HepG2 (cell line): ENCODE data around the gene DEPDC5. TPM values are rescaled to one million over a fixed set of nuclear protein-coding genes. Genes with fewer than 3 reads are reported as not detected.

ENCODE experiments used
- ATAC-seq: fragments of 200-7000 bp; cut with Tn5 transposase; 3 replicates; pipeline ENCODE4 v1.9.1; 2020; ENCODE audit warnings: mild to moderate bottlenecking, moderate library complexity
- BruUV-seq: library from RNA; stranded (reverse); fragments of 400-500 nt; replicated peaks from 2 replicates; lab custom pipeline; 2021; lab: Mats Ljungman, UMichigan
- CTCF ChIA-PET: fragments of 300-600 bp; formaldehyde crosslinking; extraction: SDS; loops from one replicate; lab custom pipeline; 2021; ENCODE audit warnings: low total read pairs, inconsistent platforms, low intra/inter-chr PET ratio; lab: Yijun Ruan, JAX
- POLR2A ChIA-PET: fragments of 350-600 bp; sonication (Branson Sonifier 250); formaldehyde crosslinking; loops from one replicate; lab custom pipeline; 2020; ENCODE audit warnings: antibody characterized with exemption, inconsistent platforms; lab: Yijun Ruan, JAX
- DNase-seq: peaks from one replicate; pipeline ENCODE4 v3.0.0-alpha.2; 2015; ENCODE audit warnings: low spot score
- FAIRE-seq: peaks from 3 replicates; lab custom pipeline; 2011; peaks lifted over from hg19 to GRCh38; lab: Jason Lieb, UNC
- H2AFZ ChIP-seq: one replicate; pipeline ENCODE4 v1.6.1; 2011; ENCODE audit warnings: low read length, inconsistent platforms
- H3K27ac ChIP-seq: fragments of 300-600 bp; 3 replicates; pipeline ENCODE4 v1.8.0; 2011; ENCODE audit warnings: mixed run types, mild to moderate bottlenecking, mixed read lengths, low read length, inconsistent platforms; ENCODE audit not compliant: insufficient read depth; ENCODE audit errors: extremely low read length
- H3K27me3 ChIP-seq, 2 experiments: fragments of 200-600 bp in 1 of 2; 2 replicates in 1 of 2; 3 replicates in 1 of 2; pipeline versions ENCODE4 v1.6.0 to v1.8.0; 2011; ENCODE audit warnings: low read length in 2 of 2, mild to moderate bottlenecking in 2 of 2, moderate library complexity in 2 of 2, inconsistent platforms in 1 of 2; ENCODE audit not compliant: insufficient read depth in 2 of 2, control insufficient read depth in 1 of 2
- H3K36me3 ChIP-seq, 2 experiments: fragments of 200-600 bp in 1 of 2; replicated peaks in 1 of 2; 2 replicates in 1 of 2; 3 replicates in 1 of 2; pipeline versions ENCODE4 v1.5.1 to v1.8.0; 2011; ENCODE audit warnings: low read length in 2 of 2, inconsistent platforms in 1 of 2; ENCODE audit not compliant: insufficient read depth in 2 of 2, control insufficient read depth in 1 of 2
- H3K4me1 ChIP-seq: 2 replicates; pipeline ENCODE4 v1.5.1; 2012; ENCODE audit warnings: low read length, inconsistent platforms; ENCODE audit not compliant: insufficient read depth
- H3K4me2 ChIP-seq: 2 replicates; pipeline ENCODE4 v1.6.0; 2011; ENCODE audit warnings: low read depth, low read length, inconsistent platforms
- H3K4me3 ChIP-seq, 3 experiments: fragments of 200-600 bp in 1 of 3; sonication (generic), shearing (Covaris generic) in 1 of 3; replicated peaks in 1 of 3; 2 replicates each; pipeline ENCODE4 v1.5.1; 2011 to 2016; ENCODE audit warnings: low read length in 3 of 3, inconsistent platforms in 2 of 3, low read depth in 2 of 3, mild to moderate bottlenecking in 2 of 3, control low read depth in 1 of 3, mixed read lengths in 1 of 3; ENCODE audit not compliant: insufficient read depth in 1 of 3
- H3K79me2 ChIP-seq: one replicate; pipeline ENCODE4 v1.6.1; 2011; ENCODE audit warnings: low read length, inconsistent platforms; ENCODE audit not compliant: insufficient read depth
- H3K9ac ChIP-seq: 2 replicates; pipeline ENCODE4 v1.6.0; 2011; ENCODE audit warnings: mild to moderate bottlenecking, low read depth, low read length, inconsistent platforms; ENCODE audit not compliant: insufficient read depth
- H3K9me3 ChIP-seq: 2 replicates; pipeline ENCODE4 v1.5.1; 2012; ENCODE audit warnings: mild to moderate bottlenecking, low read length
- H4K20me1 ChIP-seq: 2 replicates; pipeline ENCODE4 v1.6.0; 2011; ENCODE audit warnings: inconsistent platforms, mild to moderate bottlenecking, low read length, moderate library complexity; ENCODE audit not compliant: insufficient read depth
- BORCS8-MEF2B ChIP-seq: sonication (generic); formaldehyde crosslinking; IDR thresholded peaks from 2 replicates; pipeline ENCODE4 v1.8.0; 2022; ENCODE audit warnings: mild to moderate bottlenecking, missing genetic modification reagents
- LCORL ChIP-seq, 2 experiments: fragments of 450-650 bp in 1 of 2; sonication (generic) in 1 of 2; formaldehyde crosslinking in 1 of 2; IDR thresholded peaks; 2 replicates each; pipeline versions ENCODE4 v1.5.0 to v1.6.1; 2017 to 2020; ENCODE audit warnings: antibody characterized with exemption in 1 of 2, missing genetic modification reagents in 1 of 2
- RBFOX2 ChIP-seq: fragments of 200-400 bp; formaldehyde crosslinking; IDR thresholded peaks from 2 replicates; pipeline ENCODE4 v1.6.1; 2017; ENCODE audit warnings: low read depth, mild to moderate bottlenecking, low read length
- SAP130 ChIP-seq: IDR thresholded peaks from 2 replicates; pipeline ENCODE4 v1.6.1; 2016; ENCODE audit warnings: low read depth
- ZBTB37 ChIP-seq: sonication (generic); formaldehyde crosslinking; IDR thresholded peaks from 2 replicates; pipeline ENCODE4 v1.4.0; 2020; ENCODE audit warnings: mild to moderate bottlenecking, missing genetic modification reagents
- ZBTB42 ChIP-seq: sonication (generic); formaldehyde crosslinking; IDR thresholded peaks from 2 replicates; pipeline ENCODE4 v1.5.0; 2020; ENCODE audit warnings: mild to moderate bottlenecking, missing genetic modification reagents
- ZBTB43 ChIP-seq: sonication (generic); formaldehyde crosslinking; conservative IDR thresholded peaks from 2 replicates; pipeline ENCODE4 v1.4.0; 2020; ENCODE audit warnings: missing genetic modification reagents
- ZNF33B ChIP-seq: sonication (generic); formaldehyde crosslinking; IDR thresholded peaks from 2 replicates; pipeline ENCODE4 v1.5.1; 2020; ENCODE audit warnings: mild to moderate bottlenecking, missing genetic modification reagents
- ZNF512B ChIP-seq: sonication (generic); formaldehyde crosslinking; IDR thresholded peaks from 2 replicates; pipeline ENCODE4 v1.5.1; 2020; ENCODE audit warnings: missing genetic modification reagents, mild to moderate bottlenecking, borderline replicate concordance
- ZNF619 ChIP-seq: sonication (generic); formaldehyde crosslinking; IDR thresholded peaks from 2 replicates; pipeline ENCODE4 v1.4.0; 2020; ENCODE audit warnings: mild to moderate bottlenecking, missing genetic modification reagents
- ZNF747 ChIP-seq: sonication (generic); formaldehyde crosslinking; IDR thresholded peaks from 2 replicates; pipeline ENCODE4 v1.8.1; 2023; ENCODE audit warnings: missing genetic modification reagents, mild to moderate bottlenecking, borderline replicate concordance
- ZNF781 ChIP-seq: sonication (generic); formaldehyde crosslinking; IDR thresholded peaks from 2 replicates; pipeline ENCODE4 v1.5.1; 2020; ENCODE audit warnings: borderline replicate concordance, mild to moderate bottlenecking, missing genetic modification reagents; ENCODE audit errors: not compliant biosample characterization
- ZNF800 ChIP-seq: sonication (generic); formaldehyde crosslinking; IDR thresholded peaks from 2 replicates; pipeline ENCODE4 v1.4.0; 2020; ENCODE audit warnings: missing genetic modification reagents
- WGBS: methylation state at CpG from one replicate; pipeline ENCODE4 v1.1.6; 2017; ENCODE audit warnings: low lambda C conversion rate; 5-methylcytosine and 5-hydroxymethylcytosine counted together
- in situ Hi-C: cut with HindIII; loops from 2 replicates; pipeline ENCODE4 v1.10.0; 2017; ENCODE audit warnings: low pct_unique_long_range_greater_than_20kb; ENCODE audit not compliant: extremely low pct_ligation_motif_present
- intact Hi-C: fragments of 100-400 bp; cut with micrococcal nuclease; formaldehyde crosslinking; loops from one replicate; pipeline ENCODE4 v1.10.0; 2022; ENCODE audit not compliant: unreplicated experiment
- polyA plus RNA-seq, 8 experiments: library from polyadenylated mRNA; depleted of rRNA in 3 of 8; stranded (reverse) in 7 of 8; unstranded in 1 of 8; fragments of >200 nt; fragmentation: Illumina TruSeq in 4 of 8; extraction: Trizol in 4 of 8; gene quantifications; 2 replicates each; pipeline versions ENCODE4 v1.2.1 to v1.2.3, GENCODE V29; 2011 to 2016; ENCODE audit warnings: low read depth in 4 of 8, missing spikeins in 1 of 8, mixed read lengths in 1 of 8; ENCODE audit not compliant: insufficient read depth in 1 of 8
- total RNA-seq, 5 experiments: library from RNA; depleted of rRNA; stranded (reverse); fragments of >200 nt; fragmentation: Illumina TruSeq; extraction: Trizol; gene quantifications; 2 replicates each; pipeline ENCODE4 v1.2.3, GENCODE V29; 2016; ENCODE audit warnings: low read depth in 1 of 5

The DEPDC5 gene
- total and polyA plus RNA-seq, 2 of the 13 experiments (the other 11 are each of a cell fraction or from before 2014, with no cell fraction given) = 9.8 to 12.4 TPM

- TF ChIP-seq ZNF512B (CRISPR knock-in tag) (no peak), ZBTB42 (CRISPR knock-in tag) (0 out of 2 replicates have a peak, but pooled peaks have one; percentile 48), RBFOX2 (no peak; the same call in 1 of the 2 replicates), ZNF33B (CRISPR knock-in tag) (no peak)
These were observed 191.6 kb downstream of the DEPDC5 start (continued) for GRCh38 chr22:31945443-31945855.

GRCh38 chr22:31945971-31946680, 192.3 kb downstream of the DEPDC5 start:
- no peak for FAIRE-seq
- CTCF ChIA-PET = interaction anchor here (2.5 kb wide), 1 partner anchor 74 kb away, joined by 9 read pairs; no protein-coding TSS in a partner anchor
- peak; percentile 33 for TF ChIP-seq ZNF781 (CRISPR knock-in tag)
- no peak for TF ChIP-seq LCORL (IDR thresholded peaks at IDR 0.05)
- TF ChIP-seq LCORL (CRISPR knock-in tag; IDR thresholded peaks at IDR 0.05) = no peak
- TF ChIP-seq SAP130 (CRISPR knock-in tag) = 0 out of 2 replicates have a peak, but pooled peaks have one; percentile 21
- no peak for TF ChIP-seq BORCS8-MEF2B (CRISPR knock-in tag)
- no peak for TF ChIP-seq ZBTB37 (CRISPR knock-in tag)
- TF ChIP-seq ZNF800 (CRISPR knock-in tag) = 0 out of 2 replicates have a peak, but pooled peaks have one; percentile 35
- TF ChIP-seq ZBTB43 (CRISPR knock-in tag) = 0 out of 2 replicates have a peak, but pooled peaks have one; percentile 31
- no peak for TF ChIP-seq ZNF619 (CRISPR knock-in tag)
- no peak for TF ChIP-seq ZNF747 (CRISPR knock-in tag)

More at GRCh38 chr22:31945971-31946680, 192.3 kb downstream of the DEPDC5 start:
- POLR2A ChIA-PET = interaction anchor here (1.0 to 2.2 kb wide), 4 partner anchors 12 to 133 kb away, joined by 4 to 10 read pairs (median 4); no protein-coding TSS in a partner anchor
- TSS peak; percentile 65 for BruUV-seq
- no peaks in the 10 kb centered on the region; a peak in 1 of 5 replicates for H3K27me3 ChIP-seq
- 32% methylated on average over 8 of the region's 8 CpGs for WGBS
- in situ Hi-C loops = loop anchor here (5.0 to 10.0 kb wide), 2 partner anchors 74 to 191 kb away; partner anchors contain the start of genes DEPDC5 and PRR14L
- peak overlapping the region; percentile 90 for H3K9ac ChIP-seq
- peaks cover 3 to 8% of the 10 kb centered on the region in 2 experiments for H3K36me3 ChIP-seq
- peaks cover 52% of the 10 kb centered on the region for H3K79me2 ChIP-seq
- H3K4me3 ChIP-seq = peak overlapping the region; percentile 56 to 94 (median 94)
- peak overlapping the region; percentile 88 for H3K4me2 ChIP-seq
- no peak overlapping the region for H2AFZ ChIP-seq
- ATAC-seq (no peak), DNase-seq (no peak)
- peaks cover 4% of the 10 kb centered on the region; the same call in 1 of the 2 replicates for H4K20me1 ChIP-seq
- intact Hi-C loops = no loop called here
- H3K9me3 ChIP-seq = no peaks in the 10 kb centered on the region
- H3K4me1 ChIP-seq = peaks cover 37% of the 10 kb centered on the region
- peak overlapping the region; percentile 86 for H3K27ac ChIP-seq
